DOHH2 (cell line): Measurements from ENCODE around the gene ACMSD.

Source experiments
- CTCF ChIP-seq: fragments of 200-600 bp; sonication (generic); IDR thresholded peaks from one replicate; pipeline ENCODE4 v1.5.1; 2014; ENCODE audit warnings: antibody characterized with exemption, mild to moderate bottlenecking, low read depth, low read length; ENCODE audit not compliant: poor library complexity, severe bottlenecking
- EZH2phosphoT487 ChIP-seq: fragments of 200-600 bp; sonication (generic); IDR thresholded peaks from 2 replicates; pipeline ENCODE4 v1.6.1; 2017; ENCODE audit warnings: borderline replicate concordance, mild to moderate bottlenecking, antibody characterized with exemption, low read length, moderate library complexity, mixed read lengths

- TF ChIP-seq EZH2phosphoT487 (no peak), CTCF (no peak)
Observed at GRCh38 chr2:134852518-134852917, 14.1 kb downstream of the ACMSD start.
